H1 (cell line): ENCODE measurements around the gene DCTD. TPM values are rescaled to one million over a fixed set of nuclear protein-coding genes. Genes with fewer than 3 reads are reported as not detected.

Experiments
- CTCF ChIA-PET: fragments of 300-600 bp; sonication (Branson Sonifier 250); formaldehyde crosslinking; loops from one replicate; lab custom pipeline; 2021; ENCODE audit not compliant: partially characterized antibody; lab: Charles Lee
- POLR2A ChIA-PET: fragments of 300-600 bp; sonication (Branson Sonifier 250); formaldehyde crosslinking; loops from one replicate; lab custom pipeline; 2021; ENCODE audit warnings: inconsistent platforms; ENCODE audit not compliant: partially characterized antibody; lab: Charles Lee
- DNase-seq, 2 experiments: peaks; one replicate each; pipeline versions ENCODE4 v3.0.0 to v3.0.0-alpha.2; 2010 to 2022; ENCODE audit warnings: low spot score in 2 of 2, low read depth in 1 of 2, mixed read lengths in 1 of 2
- FAIRE-seq: peaks from 2 replicates; lab custom pipeline; 2011; peaks lifted over from hg19 to GRCh38; lab: Jason Lieb, UNC
- H2AFZ ChIP-seq: 2 replicates; pipeline ENCODE4 v1.8.1; 2012; ENCODE audit warnings: low read length, inconsistent platforms
- H2AK5ac ChIP-seq: 2 replicates; pipeline ENCODE4 v1.6.1; 2013; ENCODE audit warnings: low read depth, low read length
- H2BK120ac ChIP-seq: replicated peaks from 2 replicates; pipeline ENCODE3; 2013; ENCODE audit warnings: low read depth, low read length, inconsistent platforms
- H2BK12ac ChIP-seq: 2 replicates; pipeline ENCODE4 v1.6.1; 2013; ENCODE audit warnings: low read depth, low read length
- H2BK15ac ChIP-seq: 2 replicates; pipeline ENCODE4 v1.6.1; 2013; ENCODE audit warnings: low read length
- H2BK20ac ChIP-seq: 2 replicates; pipeline ENCODE4 v1.6.1; 2013; ENCODE audit warnings: low read length
- H2BK5ac ChIP-seq: 2 replicates; pipeline ENCODE4 v1.6.1; 2013; ENCODE audit warnings: low read depth, low read length
- H3K14ac ChIP-seq: 2 replicates; pipeline ENCODE4 v1.6.1; 2013; ENCODE audit warnings: inconsistent platforms; ENCODE audit not compliant: insufficient read length
- H3K18ac ChIP-seq: 2 replicates; pipeline ENCODE4 v1.6.1; 2013; ENCODE audit warnings: low read length; ENCODE audit errors: extremely low read depth
- H3K23ac ChIP-seq: 2 replicates; pipeline ENCODE4 v1.6.1; 2013; ENCODE audit warnings: inconsistent platforms; ENCODE audit not compliant: insufficient read length
- H3K23me2 ChIP-seq: 2 replicates; pipeline ENCODE4 v1.6.1; 2013; ENCODE audit warnings: low read depth, low read length
- H3K27ac ChIP-seq: 2 replicates; pipeline ENCODE4 v1.6.1; 2011; ENCODE audit warnings: low read depth, low read length, inconsistent platforms
- H3K27me3 ChIP-seq, 4 experiments: replicated peaks in 1 of 4; 1 replicate in 1 of 4; 2 replicates in 3 of 4; pipeline versions ENCODE4 v1.6.1 to v1.8.1; 2011 to 2013; ENCODE audit warnings: low read length in 3 of 4, mild to moderate bottlenecking in 3 of 4, inconsistent platforms in 2 of 4, mixed read lengths in 2 of 4, moderate library complexity in 1 of 4; ENCODE audit not compliant: control insufficient read depth in 3 of 4, insufficient read depth in 3 of 4; ENCODE audit errors: extremely low read depth in 1 of 4
- H3K36me3 ChIP-seq, 4 experiments: 2 replicates each; pipeline versions ENCODE4 v1.6.1 to v1.8.1; 2011 to 2013; ENCODE audit warnings: mild to moderate bottlenecking in 4 of 4, low read length in 3 of 4, moderate library complexity in 2 of 4, control low read depth in 1 of 4, inconsistent platforms in 1 of 4; ENCODE audit not compliant: insufficient read depth in 4 of 4, control insufficient read depth in 2 of 4
- H3K4ac ChIP-seq: replicated peaks from 2 replicates; pipeline ENCODE3; 2013; ENCODE audit warnings: low read length, low read depth, mixed read lengths, inconsistent platforms; ENCODE audit not compliant: insufficient read length
- H3K4me1 ChIP-seq, 4 experiments: replicated peaks in 1 of 4; 1 replicate in 1 of 4; 2 replicates in 3 of 4; pipeline versions ENCODE4 v1.6.1 to v1.8.1; 2011 to 2013; ENCODE audit warnings: low read length in 3 of 4, inconsistent platforms in 2 of 4, mixed read lengths in 1 of 4; ENCODE audit not compliant: insufficient read depth in 4 of 4, control insufficient read depth in 3 of 4
- H3K4me2 ChIP-seq, 2 experiments: 2 replicates each; pipeline versions ENCODE4 v1.6.1 to v1.8.1; 2011 to 2013; ENCODE audit warnings: low read depth in 2 of 2, low read length in 2 of 2, control low read depth in 1 of 2, inconsistent platforms in 1 of 2, mild to moderate bottlenecking in 1 of 2; ENCODE audit not compliant: insufficient read depth in 1 of 2
- H3K4me3 ChIP-seq, 4 experiments: fragments of 200-600, 300-600 bp in 1 of 4; sonication (generic), shearing (Covaris generic), sonication (Bioruptor Twin) in 1 of 4; 2 replicates each; pipeline versions ENCODE4 v1.5.1 to v1.8.1; 2011 to 2016; ENCODE audit warnings: low read length in 4 of 4, low read depth in 3 of 4, control low read depth in 2 of 4, inconsistent platforms in 2 of 4, mild to moderate bottlenecking in 2 of 4, mixed read lengths in 1 of 4, moderate library complexity in 1 of 4; ENCODE audit not compliant: insufficient read depth in 2 of 4; ENCODE audit errors: extremely low read depth in 1 of 4
- H3K56ac ChIP-seq: replicated peaks from 2 replicates; pipeline ENCODE3; 2013; ENCODE audit warnings: low read depth, mild to moderate bottlenecking, mixed read lengths, low read length, inconsistent platforms; ENCODE audit not compliant: insufficient read length
- H3K79me1 ChIP-seq: 2 replicates; pipeline ENCODE4 v1.6.1; 2013; ENCODE audit warnings: low read depth, low read length, control low read depth
- H3K79me2 ChIP-seq, 2 experiments: 2 replicates each; pipeline versions ENCODE4 v1.6.1 to v1.8.1; 2012 to 2013; ENCODE audit warnings: low read length in 2 of 2, mild to moderate bottlenecking in 2 of 2, inconsistent platforms in 1 of 2; ENCODE audit not compliant: insufficient read depth in 2 of 2, control insufficient read depth in 1 of 2
- H3K9ac ChIP-seq, 4 experiments: replicated peaks in 1 of 4; 1 replicate in 1 of 4; 2 replicates in 3 of 4; pipeline versions ENCODE4 v1.6.1 to v1.8.1; 2011 to 2013; ENCODE audit warnings: low read depth in 3 of 4, low read length in 3 of 4, control low read depth in 2 of 4, mild to moderate bottlenecking in 2 of 4, moderate library complexity in 2 of 4, inconsistent platforms in 1 of 4; ENCODE audit errors: extremely low read depth in 1 of 4
- H3K9me3 ChIP-seq, 2 experiments: 2 replicates each; pipeline versions ENCODE4 v1.6.1 to v1.8.1; 2012 to 2013; ENCODE audit warnings: mild to moderate bottlenecking in 2 of 2, moderate library complexity in 2 of 2, control low read depth in 1 of 2, inconsistent platforms in 1 of 2, low read depth in 1 of 2, low read length in 1 of 2, mixed read lengths in 1 of 2; ENCODE audit not compliant: insufficient read depth in 2 of 2
- H4K20me1 ChIP-seq, 2 experiments: replicated peaks in 1 of 2; 2 replicates each; pipeline versions ENCODE3 to v1.8.1; 2011 to 2013; ENCODE audit warnings: inconsistent platforms in 2 of 2, low read length in 2 of 2, mild to moderate bottlenecking in 1 of 2; ENCODE audit not compliant: insufficient read depth in 2 of 2, control insufficient read depth in 1 of 2
- H4K5ac ChIP-seq: 2 replicates; pipeline ENCODE4 v1.6.1; 2013; ENCODE audit warnings: low read length, low read depth, mixed read lengths, inconsistent platforms; ENCODE audit not compliant: insufficient read length
- H4K8ac ChIP-seq: 2 replicates; pipeline ENCODE4 v1.8.0; 2013; ENCODE audit warnings: mild to moderate bottlenecking, moderate library complexity, low read length, inconsistent platforms; ENCODE audit not compliant: insufficient read depth; ENCODE audit errors: extremely low read depth
- H4K91ac ChIP-seq: replicated peaks from 2 replicates; pipeline ENCODE3; 2013; ENCODE audit warnings: low read length, mixed read lengths, inconsistent platforms; ENCODE audit not compliant: insufficient read length
- EGR1 ChIP-seq: IDR thresholded peaks from 2 replicates; pipeline ENCODE4 v1.6.1; 2011; ENCODE audit warnings: low read depth, low read length, borderline replicate concordance
- GABPA ChIP-seq: IDR thresholded peaks from 2 replicates; pipeline ENCODE4 v1.6.1; 2011; ENCODE audit warnings: mild to moderate bottlenecking, low read length, moderate library complexity, borderline replicate concordance; ENCODE audit not compliant: insufficient read depth
- MAFK ChIP-seq: IDR thresholded peaks from 2 replicates; pipeline ENCODE4 v1.6.1; 2012; ENCODE audit warnings: low read depth, mild to moderate bottlenecking, improper control_type of control experiment, low read length
- MAX ChIP-seq: IDR thresholded peaks from 2 replicates; pipeline ENCODE4 v1.6.1; 2012; ENCODE audit warnings: inconsistent platforms
- POLR2AphosphoS5 ChIP-seq: IDR thresholded peaks from 2 replicates; pipeline ENCODE4 v1.6.1; 2011; ENCODE audit warnings: low read depth, low read length
- RAD21 ChIP-seq, 2 experiments: IDR thresholded peaks in 1 of 2; conservative IDR thresholded peaks in 1 of 2; 2 replicates each; pipeline ENCODE4 v1.6.1; 2011; ENCODE audit warnings: low read depth in 2 of 2, low read length in 2 of 2, improper control_type of control experiment in 1 of 2, inconsistent platforms in 1 of 2, mild to moderate bottlenecking in 1 of 2, moderate library complexity in 1 of 2
- RBBP5 ChIP-seq: IDR thresholded peaks from 2 replicates; pipeline ENCODE4 v1.7.1; 2012; ENCODE audit warnings: low read depth, mild to moderate bottlenecking, inconsistent platforms, low read length, moderate library complexity, borderline replicate concordance
- RFX5 ChIP-seq: IDR thresholded peaks from 2 replicates; pipeline ENCODE4 v1.6.1; 2011; ENCODE audit warnings: low read depth, low read length, improper control_type of control experiment, borderline replicate concordance
- SP2 ChIP-seq: IDR thresholded peaks from 2 replicates; pipeline ENCODE4 v1.6.1; 2012; ENCODE audit warnings: mild to moderate bottlenecking, low read length, inconsistent platforms
- SP4 ChIP-seq: IDR thresholded peaks from 2 replicates; pipeline ENCODE4 v1.6.1; 2012; ENCODE audit warnings: low read length, inconsistent platforms
- SRF ChIP-seq: IDR thresholded peaks from 2 replicates; pipeline ENCODE4 v1.6.1; 2011; ENCODE audit warnings: mild to moderate bottlenecking, low read depth, low read length, moderate library complexity
- SUZ12 ChIP-seq: fragments of 200-600 bp; sonication (generic); IDR thresholded peaks from 2 replicates; pipeline ENCODE4 v1.6.1; 2012; ENCODE audit warnings: mild to moderate bottlenecking, inconsistent platforms, low read length, moderate library complexity, mixed read lengths
- USF2 ChIP-seq: IDR thresholded peaks from 2 replicates; pipeline ENCODE4 v1.6.1; 2011; ENCODE audit warnings: low read length, improper control_type of control experiment
- WGBS, 2 experiments: shearing (Covaris generic) in 1 of 2; methylation state at CpG; one replicate each; pipeline versions ENCODE4 v1.1.6 to v1.1.7; 2013 to 2015; ENCODE audit warnings: low lambda C conversion rate in 2 of 2, mixed read lengths in 2 of 2, inconsistent platforms in 1 of 2, low coverage in 1 of 2, missing lambda C conversion rate in 1 of 2; ENCODE audit not compliant: insufficient replicate concordance in 2 of 2, insufficient coverage in 1 of 2, insufficient read length in 1 of 2; ENCODE audit errors: extremely low coverage in 1 of 2, missing lambda C conversion rate in 1 of 2; 5-methylcytosine and 5-hydroxymethylcytosine counted together
- polyA plus RNA-seq, 7 experiments: library from polyadenylated mRNA; depleted of rRNA in 3 of 7; stranded (reverse) in 5 of 7; unstranded in 2 of 7; fragments of >200 nt in 5 of 7; fragments of 200-250 nt in 2 of 7; gene quantifications; 1 replicate in 5 of 7; 2 replicates in 1 of 7; 4 replicates in 1 of 7; pipeline versions ENCODE4 v1.2.1 to v1.2.3, GENCODE V29; 2011 to 2013; ENCODE audit warnings: missing spikeins in 2 of 7, mixed read lengths in 2 of 7
- total RNA-seq: library from RNA; stranded (reverse); fragmentation: NEBNext Ultra II Directional; extraction: Animal tissue kit (Norgen Biotek cat#: 25700); gene quantifications from 2 replicates; pipeline ENCODE4 v1.2.1, GENCODE V29; 2021

DCTD gene
- total and polyA plus RNA-seq, 2 of the 8 experiments (the other 6 are each of a cell fraction or from before 2014, with no cell fraction given), result 60.2 to 69.5 TPM

GRCh38 chr4:182903013-182903412 lies 14.2 kb downstream of the DCTD start:
- FAIRE-seq (no peak), DNase-seq (peak in 1 of 2 experiments; percentile 37)
- Histone ChIP-seq H2BK15ac (no peak overlapping the region), H4K5ac (no peak overlapping the region), H4K91ac (no peak overlapping the region), H3K4me1 (no peaks in the 10 kb centered on the region; a peak in 1 of 7 replicates), H3K4me3 (no peak overlapping the region), H2BK120ac (no peak overlapping the region), H2BK12ac (no peak overlapping the region), H3K27me3 (no peaks in the 10 kb centered on the region), H3K9ac (no peak overlapping the region), H3K79me1 (peaks cover 2% of the 10 kb centered on the region), H3K18ac (no peak overlapping the region), H4K20me1 (peaks cover 0 to 12% of the 10 kb centered on the region in 2 experiments), H3K9me3 (no peaks in the 10 kb centered on the region), H2AFZ (no peak overlapping the region), H2AK5ac (no peak overlapping the region), H3K23ac (no peak overlapping the region), H3K4ac (no peak overlapping the region), H3K27ac (no peak overlapping the region), H3K23me2 (no peaks in the 10 kb centered on the region; the same call in 1 of the 2 replicates), H2BK5ac (no peak overlapping the region), H3K79me2 (0 out of 4 replicates have a peak, but pooled peaks cover 0 to 2% of the 10 kb centered on the region in 2 experiments), H2BK20ac (no peak overlapping the region), H3K36me3 (peaks cover 0 to 14% (median 2%) of the 10 kb centered on the region in 4 experiments; a peak in 5 of 8 replicates), H3K14ac (no peak overlapping the region), H3K56ac (no peak overlapping the region), H4K8ac (no peak overlapping the region), H3K4me2 (no peak overlapping the region)
- ChIA-PET POLR2A (no interaction called here), CTCF (interaction anchor here (0.8 to 1.5 kb wide), 2 partner anchors 22 to 83 kb away, joined by 4 read pairs; no protein-coding TSS in a partner anchor)
- 94% methylated on average over 9 of the region's 9 CpGs; no CpG with 5 or more reads in 1 of the 2 experiments for WGBS, 2 experiments
- no peak for TF ChIP-seq SP4
- TF ChIP-seq RBBP5, result no peak
- no peak for TF ChIP-seq MAX
- TF ChIP-seq RAD21 (IDR thresholded peaks at IDR 0.05 in 1 of 2, conservative IDR thresholded peaks at IDR 0.05 in 1 of 2; ENCODE audit: low read depth in 2 of 2, low read length in 2 of 2), result no peak
- TF ChIP-seq SRF, result no peak
- TF ChIP-seq RFX5, result no peak
- TF ChIP-seq MAFK, result no peak
- TF ChIP-seq SUZ12, result no peak
- no peak for TF ChIP-seq USF2
- no peak for TF ChIP-seq SP2
- TF ChIP-seq EGR1, result no peak
- TF ChIP-seq GABPA, result no peak
- TF ChIP-seq POLR2AphosphoS5, result no peak
